Heart right ventricle (tissue), 16 donors: ENCODE data around the gene MFSD11. TPM values are rescaled to one million over a fixed set of nuclear protein-coding genes. Genes with fewer than 3 reads are reported as not detected.

Source experiments
- ATAC-seq, 8 donors: fragments of 200-7000 bp; cut with Tn5 transposase; one replicate each; pipeline ENCODE4 v1.9.1; 2020; ENCODE audit warnings: mild to moderate bottlenecking in 8 of 8, moderate library complexity in 8 of 8, moderate number of reproducible peaks in 1 of 8
- DNase-seq, 2 donors: peaks; one replicate each; pipeline ENCODE4 v3.0.0-alpha.2; 2020
- H3K27ac ChIP-seq, 10 donors: fragments of 200-600 bp; sonication (generic) in 2 of 10; one replicate each; pipeline versions ENCODE4 v1.5.0 to v1.8.0; 2020 to 2022; ENCODE audit warnings: mild to moderate bottlenecking in 3 of 10
- H3K27me3 ChIP-seq, 7 donors: fragments of 200-600 bp; one replicate each; pipeline ENCODE4 v1.8.0; 2021 to 2022; ENCODE audit warnings: mild to moderate bottlenecking in 2 of 7
- H3K36me3 ChIP-seq, 9 donors: fragments of 200-600 bp; sonication (generic) in 1 of 9; one replicate each; pipeline versions ENCODE4 v1.5.0 to v1.8.0; 2020 to 2022; ENCODE audit warnings: mild to moderate bottlenecking in 2 of 9
- H3K4me1 ChIP-seq, 9 donors: fragments of 200-600 bp; sonication (generic) in 1 of 9; one replicate each; pipeline versions ENCODE4 v1.5.0 to v1.8.0; 2020 to 2022; ENCODE audit warnings: mild to moderate bottlenecking in 4 of 9
- H3K4me3 ChIP-seq, 10 donors: fragments of 200-600 bp; sonication (generic) in 2 of 10; one replicate each; pipeline versions ENCODE4 v1.5.0 to v1.8.0; 2020 to 2022; ENCODE audit warnings: mild to moderate bottlenecking in 7 of 10, moderate library complexity in 2 of 10
- H3K9me3 ChIP-seq, 11 donors: fragments of 200-600 bp in 10 of 11; sonication (generic) in 2 of 11; one replicate each; pipeline versions ENCODE4 v1.5.0 to v1.8.0; 2013 to 2022; ENCODE audit warnings: mild to moderate bottlenecking in 2 of 11, control low read depth in 1 of 11, moderate library complexity in 1 of 11
- CTCF ChIP-seq, 9 donors: fragments of 200-600 bp; sonication (generic) in 2 of 9; IDR thresholded peaks; one replicate each; pipeline versions ENCODE4 v1.5.0 to v1.8.0; 2021 to 2022; ENCODE audit warnings: antibody characterized with exemption in 9 of 9, mild to moderate bottlenecking in 5 of 9, moderate library complexity in 1 of 9
- WGBS, 2 donors: extraction: QIAGEN DNeasy Blood & Tissue Kit; methylation state at CpG; one replicate each; pipeline ENCODE4 v1.1.7; 2013; ENCODE audit warnings: inconsistent platforms in 1 of 2; 5-methylcytosine and 5-hydroxymethylcytosine counted together
- intact Hi-C, 10 donors: fragments of 100-400 bp; cut with DNase I; formaldehyde crosslinking; loops; one replicate each; pipeline versions ENCODE4 v1.11.1 to v1.14.2; 2022
- polyA plus RNA-seq, 2 donors: library from polyadenylated mRNA; stranded (reverse); fragments of 200-250 nt; gene quantifications; one replicate each; pipeline ENCODE4 v1.2.3, GENCODE V29; 2013
- total RNA-seq, 10 donors: library from RNA; stranded (reverse); fragmentation: NEBNext Ultra II Directional in 3 of 10; extraction: Animal tissue kit (Norgen Biotek cat#: 25700) in 3 of 10; gene quantifications; one replicate each; pipeline versions ENCODE4 v1.2.1 to v1.2.4, GENCODE V29; 2021 to 2023
- donor health status: Arrhythmogenic right ventricular cardiomyopathy.
- donor health status: ischemic (EF 13 %, LVEDD 7.1; RV severe dilation, severe dysfunction).
- donor health status: healthy with polysubstance abuse.
- donor health status: DM: no; HTN: yes; CAD: no.
- donor health status: DM: no; HTN: no; CAD: no.
- donor health status: ischemic (EF 25% LVEDD 6.9; RV normal size, moderate dysfunction).
- donor health status: ischemic (EF 25% LVEDD 5.7; RV mildly dilated, moderate dysfunction).
- donor health status: healthy.
- donor health status: DM: yes; HTN: yes; CAD: no.
- donor health status: Ischemic cardiomyopathy.
- donor health status: ischemic (EF 35%, LVEDD 5.7; RV mildly dilated, moderate dysfunction).
- donor health status: nonischemic (EF 11% LVEDD 7.7; RV severe dilation, severe dysfunction).
- donor health status: DM: yes; HTN: yes; CAD: no.
- donor health status: PGD.
- donor health status: ischemic (EF 29% LVEDD 5.4; RV normal size, mild dysfunction).
- donor health status: nonischemic (EF 23%, LVEDD 6.1; RV moderate dilation, normal function).

MFSD11 gene
- total and polyA plus RNA-seq, 12 donors: 9.2 to 34.4 (median 28.9) TPM

GRCh38 chr17:76792348-76792747 lies 54.4 kb downstream of the MFSD11 start:
- Histone ChIP-seq H3K9me3 (no peaks in the 10 kb centered on the region), H3K4me1 (peaks cover 0 to 15% (median 3%) of the 10 kb centered on the region in 9 donors), H3K27me3 (no peaks in the 10 kb centered on the region), H3K4me3 (no peak overlapping the region), H3K36me3 (no peaks in the 10 kb centered on the region), H3K27ac (no peak overlapping the region)
- intact Hi-C loops: no loop called here
- ATAC-seq (no peak), DNase-seq (no peak)
- WGBS, 2 donors: 94 to 99% methylated on average over 5 of the region's 5 CpGs
- no peak for TF ChIP-seq CTCF (IDR thresholded peaks at IDR 0.05)

- Histone ChIP-seq H3K4me1 (peaks cover 0 to 15% (median 3%) of the 10 kb centered on the region in 9 donors), H3K4me3 (no peak overlapping the region), H3K36me3 (no peaks in the 10 kb centered on the region), H3K27me3 (no peaks in the 10 kb centered on the region), H3K9me3 (no peaks in the 10 kb centered on the region), H3K27ac (no peak overlapping the region)
- no peak for TF ChIP-seq CTCF (IDR thresholded peaks at IDR 0.05)
- WGBS, 2 donors: 81 to 86% methylated on average over 4 of the region's 4 CpGs
- no peak for ATAC-seq
- DNase-seq: no peak
- intact Hi-C loops: no loop called here
These were observed 55.9 kb downstream of the MFSD11 start for GRCh38 chr17:76793775-76794174.

- H3K27me3 ChIP-seq: no peaks in the 10 kb centered on the region
- H3K4me1 ChIP-seq: peaks cover 0 to 11% (median under 1%) of the 10 kb centered on the region in 9 donors
- ATAC-seq (no peak), DNase-seq (no peak)
- TF ChIP-seq CTCF (IDR thresholded peaks at IDR 0.05): no peak
- no peak overlapping the region for H3K4me3 ChIP-seq
- WGBS, 2 donors: 70 to 72% methylated on average over 3 of the region's 3 CpGs
- no peaks in the 10 kb centered on the region for H3K36me3 ChIP-seq
- no peaks in the 10 kb centered on the region for H3K9me3 ChIP-seq
- no peak overlapping the region for H3K27ac ChIP-seq
- intact Hi-C loops: no loop called here
These were observed 58.2 kb downstream of the MFSD11 start for GRCh38 chr17:76796081-76796480.

- intact Hi-C loops: loop anchor here in 1 of 10 donors (1.0 kb wide), 1 partner anchor 18 kb away; no protein-coding TSS in a partner anchor
- Histone ChIP-seq H3K36me3 (no peaks in the 10 kb centered on the region), H3K27me3 (no peaks in the 10 kb centered on the region), H3K4me3 (no peak overlapping the region), H3K4me1 (no peaks in the 10 kb centered on the region), H3K9me3 (no peaks in the 10 kb centered on the region), H3K27ac (no peak overlapping the region)
- 75 to 77% methylated on average over 6 of the region's 6 CpGs for WGBS, 2 donors
- ATAC-seq (no peak), DNase-seq (no peak)
- TF ChIP-seq CTCF (IDR thresholded peaks at IDR 0.05): no peak
These were observed 59.4 kb downstream of the MFSD11 start for GRCh38 chr17:76797241-76797840.
